ENCODE data around the gene PRM3.

Gene PRM3

DNA sequence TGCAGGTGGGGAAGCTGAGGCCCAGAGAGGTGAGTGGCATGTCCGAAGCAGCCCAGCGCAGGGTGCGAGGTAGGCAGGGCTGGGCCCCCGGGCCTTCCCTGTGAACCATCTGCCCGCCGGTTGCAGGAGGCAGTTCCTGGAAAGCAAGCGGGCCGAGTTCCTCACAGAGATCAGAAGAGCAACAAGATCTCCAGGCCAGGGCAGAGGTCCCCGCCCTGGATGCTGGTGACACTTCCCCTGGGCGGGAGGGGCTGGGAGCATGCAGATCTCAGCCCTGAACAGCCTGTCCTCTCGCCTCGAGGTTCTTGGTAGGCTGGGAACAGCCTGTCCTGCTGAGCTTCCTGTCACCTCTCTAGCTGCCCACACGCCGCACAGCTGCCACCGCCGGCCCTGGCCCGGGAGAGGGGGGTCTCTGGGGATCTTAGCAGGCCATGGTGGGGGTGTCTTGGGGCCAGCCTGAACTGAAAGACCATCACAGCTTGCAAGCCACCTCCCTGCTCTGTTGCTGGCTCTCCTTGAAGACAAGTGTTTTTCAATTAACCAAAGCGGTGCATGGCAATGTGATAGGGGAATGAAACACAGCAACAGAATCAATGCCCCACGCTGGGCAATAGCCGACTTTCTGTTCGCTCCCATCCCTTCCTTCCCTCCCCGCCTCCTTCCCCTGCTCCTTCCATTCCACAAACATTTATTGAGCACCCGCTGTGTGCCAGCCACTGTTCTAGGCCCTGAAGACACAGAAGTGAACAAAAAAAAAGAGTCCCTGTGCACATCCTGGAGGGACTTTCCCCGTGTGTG lies 49.1 kb downstream of the PRM3 start:
- DNase-seq: peak; percentile 80 to 82
